ENCODE measurements around the gene HEATR3.
A peak's percentile ranks its signal among the peaks of the same experiment; 100 is the strongest.

Gene HEATR3

GRCh38 chr16:50151322-50151721 is 85.6 kb downstream of the HEATR3 start:
- no peak for DNase-seq (ENCODE audit: low read depth in 2 of 2)
- no peak for TF ChIP-seq CTCF (IDR thresholded peaks at IDR 0.05; ENCODE audit: low read depth, low read length)
- H3K4me3 ChIP-seq (replicated peaks in 1 of 2; ENCODE audit: low read depth in 2 of 2, low read length in 2 of 2), result no peak overlapping the region

- no peak for TF ChIP-seq CTCF (IDR thresholded peaks at IDR 0.05; ENCODE audit: low read depth, low read length)
- no peak overlapping the region for H3K4me3 ChIP-seq (replicated peaks in 1 of 2; ENCODE audit: low read depth in 2 of 2, low read length in 2 of 2)
- DNase-seq (ENCODE audit: low read depth in 2 of 2), result no peak
Measured at GRCh38 chr16:50151756-50152155, 86.0 kb downstream of the HEATR3 start.

GRCh38 chr16:50152351-50152806 is 86.6 kb downstream of the HEATR3 start:
- H3K4me3 ChIP-seq (replicated peaks in 1 of 2; ENCODE audit: low read depth in 2 of 2, low read length in 2 of 2), result peak overlapping the region; percentile 61 to 82
- DNase-seq (ENCODE audit: low read depth in 2 of 2), result peak in 1 of 2 donors; percentile 44
- no peak for TF ChIP-seq CTCF (IDR thresholded peaks at IDR 0.05; ENCODE audit: low read depth, low read length)

- peak within 1 kb of the TSS; percentile 74 to 83 for H3K4me3 ChIP-seq (replicated peaks in 1 of 2; ENCODE audit: low read depth in 2 of 2, low read length in 2 of 2)
- no peak for TF ChIP-seq CTCF (IDR thresholded peaks at IDR 0.05; ENCODE audit: low read depth, low read length)
- peak; percentile 87 to 90 for DNase-seq (ENCODE audit: low read depth in 2 of 2)
Measured at GRCh38 chr16:50152807-50153595, 87.2 kb downstream of the HEATR3 start, which contains the start of gene TENT4B. Gene TENT4B, plus strand, starts transcription at chr16:50153306. Its CDS starts 316 bp downstream, at chr16:50153622.

- no peak for TF ChIP-seq CTCF (IDR thresholded peaks at IDR 0.05; ENCODE audit: low read depth, low read length)
- DNase-seq (ENCODE audit: low read depth in 2 of 2), result peak; percentile 18 to 26
- peak overlapping the region; percentile 74 to 83 for H3K4me3 ChIP-seq (replicated peaks in 1 of 2; ENCODE audit: low read depth in 2 of 2, low read length in 2 of 2)
Measured at GRCh38 chr16:50153596-50154419, 88.0 kb downstream of the HEATR3 start.

GRCh38 chr16:50154420-50154950 is 88.7 kb downstream of the HEATR3 start:
- no peak for TF ChIP-seq CTCF (IDR thresholded peaks at IDR 0.05; ENCODE audit: low read depth, low read length)
- H3K4me3 ChIP-seq (replicated peaks in 1 of 2; ENCODE audit: low read depth in 2 of 2, low read length in 2 of 2), result peak overlapping the region; percentile 74 to 83
- DNase-seq (ENCODE audit: low read depth in 2 of 2), result peak; percentile 17 to 34

Measured in cardiac fibroblast (primary cell).